Hepatocyte (in vitro differentiated cells): Measurements from ENCODE around the gene PGLYRP1. TPM values are rescaled to one million over a fixed set of nuclear protein-coding genes. Genes with fewer than 3 reads are reported as not detected.
A peak's percentile ranks its signal among the peaks of the same experiment; 100 is the strongest.

Source experiments
- DNase-seq: peaks from one replicate; pipeline ENCODE4 v3.0.0-alpha.2; 2016; ENCODE audit warnings: low spot score
- H2AFZ ChIP-seq: fragments of 200-600 bp; sonication (generic); 2 replicates; pipeline ENCODE4 v1.6.0; 2016; ENCODE audit warnings: antibody characterized with exemption, mild to moderate bottlenecking
- H3K27ac ChIP-seq: fragments of 200-600 bp; sonication (generic); 2 replicates; pipeline ENCODE4 v1.5.1; 2016; ENCODE audit warnings: mild to moderate bottlenecking
- H3K27me3 ChIP-seq: fragments of 200-600 bp; sonication (generic); 2 replicates; pipeline ENCODE4 v1.6.1; 2016
- H3K36me3 ChIP-seq: fragments of 200-600 bp; sonication (generic); replicated peaks from 2 replicates; pipeline ENCODE4 v1.5.1; 2016; ENCODE audit warnings: low read depth; ENCODE audit not compliant: insufficient read depth
- H3K4me1 ChIP-seq: fragments of 200-600 bp; sonication (generic); 2 replicates; pipeline ENCODE4 v1.5.1; 2016; ENCODE audit warnings: mild to moderate bottlenecking, moderate library complexity; ENCODE audit not compliant: insufficient read depth
- H3K4me2 ChIP-seq: fragments of 200-600 bp; sonication (generic); 2 replicates; pipeline ENCODE4 v1.6.0; 2016
- H3K4me3 ChIP-seq: fragments of 200-600 bp; sonication (generic); 2 replicates; pipeline ENCODE4 v1.5.1; 2016; ENCODE audit warnings: mild to moderate bottlenecking
- H3K79me2 ChIP-seq: fragments of 200-600 bp; sonication (generic); 2 replicates; pipeline ENCODE4 v1.6.0; 2017; ENCODE audit warnings: mild to moderate bottlenecking
- H3K9me2 ChIP-seq: fragments of 200-600 bp; sonication (generic); replicated peaks from 2 replicates; pipeline ENCODE4 v1.6.0; 2017; ENCODE audit warnings: mild to moderate bottlenecking; ENCODE audit not compliant: insufficient read depth
- H3K9me3 ChIP-seq: fragments of 200-600 bp; sonication (generic); 2 replicates; pipeline ENCODE4 v1.5.1; 2016; ENCODE audit warnings: low read depth, mild to moderate bottlenecking
- H4K20me1 ChIP-seq: fragments of 200-600 bp; sonication (generic); 2 replicates; pipeline ENCODE4 v1.6.0; 2016; ENCODE audit warnings: mild to moderate bottlenecking; ENCODE audit not compliant: insufficient read depth, poor library complexity, severe bottlenecking
- EZH2 ChIP-seq: fragments of 200-600 bp; sonication (generic); IDR thresholded peaks from 2 replicates; pipeline ENCODE4 v1.6.1; 2016; ENCODE audit warnings: antibody characterized with exemption, mild to moderate bottlenecking, borderline replicate concordance
- EZH2phosphoT487 ChIP-seq: fragments of 200-600 bp; sonication (generic); IDR thresholded peaks from one replicate; pipeline ENCODE4 v1.6.1; 2018; ENCODE audit warnings: antibody characterized with exemption, mild to moderate bottlenecking, low read depth, moderate library complexity; ENCODE audit not compliant: unreplicated experiment, severe bottlenecking
- WGBS: methylation state at CpG from one replicate; pipeline ENCODE4 v1.1.6; 2016; ENCODE audit warnings: low lambda C conversion rate; ENCODE audit errors: missing lambda C conversion rate; 5-methylcytosine and 5-hydroxymethylcytosine counted together
- polyA plus RNA-seq: library from polyadenylated mRNA; unstranded; fragments of >200 nt; fragmentation: Nextera tagmentation; extraction: Ambion mirVana; gene quantifications from 2 replicates; pipeline ENCODE4 v1.2.1, GENCODE V29; 2016
- total RNA-seq: library from RNA; depleted of rRNA; stranded (reverse); fragments of >200 nt; gene quantifications from 2 replicates; pipeline ENCODE4 v1.2.3, GENCODE V29; 2014
- TF ChIP-seq, protein P1 (sequence below): fragments of 200-600 bp; sonication (generic); IDR thresholded peaks from 2 replicates; pipeline ENCODE4 v1.5.1; 2016; ENCODE audit warnings: antibody characterized with exemption, mild to moderate bottlenecking; ENCODE audit not compliant: poor library complexity

The PGLYRP1 gene
- total and polyA plus RNA-seq, 2 experiments from 2014 or later: not detected

DNA sequence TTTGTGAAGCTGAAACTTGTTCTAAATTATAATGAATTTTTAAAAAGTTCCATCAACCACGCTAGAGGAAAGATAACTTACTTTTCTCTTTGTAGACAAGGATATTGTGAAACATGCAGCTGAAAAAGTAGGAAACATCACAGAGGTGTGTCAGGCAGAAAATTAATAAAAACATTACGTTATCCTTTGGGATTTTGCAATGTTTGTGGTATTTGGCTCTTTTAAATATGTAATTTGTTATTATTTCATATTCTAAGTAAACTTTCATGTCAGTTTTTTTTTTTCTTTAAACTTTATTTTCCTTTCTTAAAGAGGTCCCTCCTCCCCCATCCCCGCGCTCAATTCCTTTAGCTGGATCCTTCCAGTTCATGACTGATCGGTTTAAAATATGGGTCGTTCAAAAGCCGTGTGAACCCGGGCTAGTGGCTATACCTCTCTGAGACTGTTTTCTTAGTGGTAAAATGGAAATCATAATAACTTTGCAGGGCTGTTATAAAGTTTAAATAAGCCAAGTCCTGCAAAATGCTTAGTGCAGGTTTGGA lies 28.3 kb downstream of the PGLYRP1 start:
- no peaks in the 10 kb centered on the region for H3K9me3 ChIP-seq
- TF ChIP-seq EZH2phosphoT487 (no peak), EZH2 (no peak)
- no peaks in the 10 kb centered on the region for H4K20me1 ChIP-seq
- no peak overlapping the region for H3K27ac ChIP-seq
- H3K4me2 ChIP-seq: peak overlapping the region; percentile 77
- H2AFZ ChIP-seq: peak overlapping the region; percentile 71
- 20% methylated on average over 8 of the region's 8 CpGs for WGBS
- no peak for DNase-seq
- no peaks in the 10 kb centered on the region for H3K27me3 ChIP-seq
- H3K36me3 ChIP-seq: no peaks in the 10 kb centered on the region
- H3K79me2 ChIP-seq: no peaks in the 10 kb centered on the region
- H3K4me1 ChIP-seq: no peaks in the 10 kb centered on the region
- no peaks in the 10 kb centered on the region for H3K9me2 ChIP-seq
- H3K4me3 ChIP-seq: peak overlapping the region; percentile 22

DNA sequence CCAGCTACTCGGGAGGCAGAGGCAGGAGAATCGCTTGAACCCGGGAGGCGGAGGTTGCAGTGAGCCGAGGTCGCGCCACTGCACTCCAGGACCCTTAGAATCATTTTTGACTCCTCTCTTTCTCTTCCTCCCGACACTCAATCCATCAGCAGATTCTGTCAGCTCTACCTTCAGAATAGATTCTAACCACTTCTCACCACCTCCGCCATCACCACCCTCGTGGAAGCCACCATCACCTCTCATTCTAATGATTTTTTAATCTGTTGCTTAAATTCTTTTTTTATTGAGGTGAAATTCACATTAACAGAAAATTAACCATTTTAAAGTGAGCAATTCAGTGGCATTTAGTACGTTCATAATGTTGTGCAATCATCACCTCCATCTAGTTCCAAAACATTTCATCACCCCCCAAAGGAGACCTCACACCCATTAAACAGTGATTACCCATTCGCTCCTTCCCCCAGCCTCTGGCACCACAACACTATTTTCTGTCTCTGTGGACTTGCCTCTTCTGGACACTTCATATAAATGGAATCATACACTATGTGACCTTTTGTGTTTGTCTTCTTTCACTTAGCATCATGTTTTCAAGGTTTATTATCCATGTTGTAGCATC lies 32.6 kb downstream of the PGLYRP1 start:
- TF ChIP-seq EZH2: no peak
- TF ChIP-seq EZH2phosphoT487: no peak
- TF ChIP-seq, protein P1, sequence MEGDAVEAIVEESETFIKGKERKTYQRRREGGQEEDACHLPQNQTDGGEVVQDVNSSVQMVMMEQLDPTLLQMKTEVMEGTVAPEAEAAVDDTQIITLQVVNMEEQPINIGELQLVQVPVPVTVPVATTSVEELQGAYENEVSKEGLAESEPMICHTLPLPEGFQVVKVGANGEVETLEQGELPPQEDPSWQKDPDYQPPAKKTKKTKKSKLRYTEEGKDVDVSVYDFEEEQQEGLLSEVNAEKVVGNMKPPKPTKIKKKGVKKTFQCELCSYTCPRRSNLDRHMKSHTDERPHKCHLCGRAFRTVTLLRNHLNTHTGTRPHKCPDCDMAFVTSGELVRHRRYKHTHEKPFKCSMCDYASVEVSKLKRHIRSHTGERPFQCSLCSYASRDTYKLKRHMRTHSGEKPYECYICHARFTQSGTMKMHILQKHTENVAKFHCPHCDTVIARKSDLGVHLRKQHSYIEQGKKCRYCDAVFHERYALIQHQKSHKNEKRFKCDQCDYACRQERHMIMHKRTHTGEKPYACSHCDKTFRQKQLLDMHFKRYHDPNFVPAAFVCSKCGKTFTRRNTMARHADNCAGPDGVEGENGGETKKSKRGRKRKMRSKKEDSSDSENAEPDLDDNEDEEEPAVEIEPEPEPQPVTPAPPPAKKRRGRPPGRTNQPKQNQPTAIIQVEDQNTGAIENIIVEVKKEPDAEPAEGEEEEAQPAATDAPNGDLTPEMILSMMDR: no peak

DNA sequence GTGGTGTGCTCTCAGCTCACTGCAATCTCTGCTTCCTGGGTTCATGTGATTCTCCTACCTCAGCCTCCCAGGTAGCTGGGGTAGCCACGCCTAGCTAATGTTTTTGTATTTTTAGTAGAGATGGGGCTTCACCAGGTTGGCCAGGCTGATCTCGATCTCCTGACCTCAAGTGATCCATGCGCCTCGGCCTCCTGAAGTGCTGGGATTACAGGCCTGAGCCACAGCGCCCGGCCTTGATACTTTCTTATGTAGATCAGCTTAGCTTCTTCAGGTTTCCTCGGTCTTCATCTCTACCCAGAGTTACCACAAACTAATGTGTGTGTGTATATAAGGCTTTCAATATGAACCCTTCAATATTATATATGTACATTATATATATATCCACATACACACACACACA lies 37.5 kb downstream of the PGLYRP1 start:
- Histone ChIP-seq H3K27me3 (no peaks in the 10 kb centered on the region), H4K20me1 (no peaks in the 10 kb centered on the region), H2AFZ (no peak overlapping the region), H3K79me2 (no peaks in the 10 kb centered on the region), H3K9me2 (no peaks in the 10 kb centered on the region), H3K9me3 (no peaks in the 10 kb centered on the region), H3K4me2 (no peak overlapping the region), H3K36me3 (no peaks in the 10 kb centered on the region), H3K4me1 (no peaks in the 10 kb centered on the region), H3K4me3 (no peak overlapping the region), H3K27ac (no peak overlapping the region)
- TF ChIP-seq EZH2phosphoT487 (no peak), EZH2 (no peak)
- TF ChIP-seq, protein P1: no peak
- 89% methylated on average over 7 of the region's 7 CpGs for WGBS
- no peak for DNase-seq

More for the DNA sequence above, 32.6 kb downstream of the PGLYRP1 start:
- WGBS: 91% methylated on average over 12 of the region's 12 CpGs
- Histone ChIP-seq H3K9me3 (no peaks in the 10 kb centered on the region), H3K27ac (no peak overlapping the region), H3K36me3 (no peaks in the 10 kb centered on the region), H3K9me2 (no peaks in the 10 kb centered on the region), H3K4me1 (no peaks in the 10 kb centered on the region), H3K4me3 (no peak overlapping the region), H3K27me3 (no peaks in the 10 kb centered on the region), H4K20me1 (no peaks in the 10 kb centered on the region), H3K79me2 (no peaks in the 10 kb centered on the region), H3K4me2 (no peak overlapping the region), H2AFZ (no peak overlapping the region)
- no peak for DNase-seq

DNA sequence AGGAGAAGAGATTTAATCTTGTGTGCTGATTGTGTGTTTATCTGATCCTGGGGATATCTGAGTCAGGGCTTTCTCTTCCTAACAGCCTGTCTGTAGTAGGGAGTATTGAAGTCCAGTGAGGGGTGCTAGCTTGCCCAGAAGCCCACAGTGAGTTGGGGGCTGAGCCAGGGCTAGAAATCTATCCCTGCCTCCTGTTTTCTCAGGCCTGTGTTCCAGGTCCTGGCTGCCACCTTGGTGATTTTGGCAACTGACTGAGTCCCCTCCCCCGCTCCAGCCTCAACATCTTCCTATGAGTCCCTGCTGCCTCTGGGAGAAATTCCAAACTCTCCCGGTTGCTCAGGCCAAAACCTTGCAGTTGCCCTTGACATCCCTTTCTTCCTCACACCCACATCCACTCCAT lies 41.5 kb downstream of the PGLYRP1 start:
- H3K36me3 ChIP-seq: no peaks in the 10 kb centered on the region
- no peaks in the 10 kb centered on the region for H3K27me3 ChIP-seq
- no peak overlapping the region for H2AFZ ChIP-seq
- H3K27ac ChIP-seq: no peak overlapping the region
- H3K4me1 ChIP-seq: no peaks in the 10 kb centered on the region
- no peaks in the 10 kb centered on the region for H3K79me2 ChIP-seq
- no peak for DNase-seq
- H3K4me2 ChIP-seq: no peak overlapping the region
- 54% methylated on average over 2 of the region's 2 CpGs for WGBS
- TF ChIP-seq, protein P1: no peak
- no peak for TF ChIP-seq EZH2phosphoT487
- no peak overlapping the region for H3K4me3 ChIP-seq
- no peaks in the 10 kb centered on the region for H3K9me2 ChIP-seq
- no peaks in the 10 kb centered on the region for H4K20me1 ChIP-seq
- no peaks in the 10 kb centered on the region for H3K9me3 ChIP-seq
